Muscle layer of colon (tissue), 2 donors: Measurements from ENCODE around the gene ZNF346.
"Not testable (repeated sequence)": the region's sequence is repeated elsewhere in the genome, so short reads cannot be mapped to it uniquely, and the experiment has no call there.

Source experiments
- H3K27ac ChIP-seq: one replicate; pipeline ENCODE4 v1.7.0; 2013; ENCODE audit warnings: low read depth, mild to moderate bottlenecking, low read length, moderate library complexity
- H3K27me3 ChIP-seq, 2 donors: one replicate each; pipeline ENCODE4 v1.7.0; 2013; ENCODE audit warnings: low read length in 2 of 2, mild to moderate bottlenecking in 2 of 2; ENCODE audit not compliant: insufficient read depth in 2 of 2, control insufficient read depth in 1 of 2
- H3K36me3 ChIP-seq: one replicate; pipeline ENCODE4 v1.7.0; 2013; ENCODE audit warnings: mild to moderate bottlenecking, low read length; ENCODE audit not compliant: insufficient read depth
- H3K4me1 ChIP-seq: one replicate; pipeline ENCODE4 v1.7.0; 2013; ENCODE audit warnings: mild to moderate bottlenecking, low read length; ENCODE audit not compliant: insufficient read depth
- H3K4me3 ChIP-seq, 2 donors: one replicate each; pipeline ENCODE4 v1.7.0; 2013; ENCODE audit warnings: low read length in 2 of 2, low read depth in 1 of 2, mild to moderate bottlenecking in 1 of 2, moderate library complexity in 1 of 2
- H3K9ac ChIP-seq: one replicate; pipeline ENCODE4 v1.7.0; 2013; ENCODE audit warnings: low read length
- H3K9me3 ChIP-seq: one replicate; pipeline ENCODE4 v1.7.0; 2013; ENCODE audit warnings: mild to moderate bottlenecking, low read length
- donor health status: abdominal sarcoma.
- donor health status: Adenocarcinoma of cecum.

ZNF346 gene

DNA sequence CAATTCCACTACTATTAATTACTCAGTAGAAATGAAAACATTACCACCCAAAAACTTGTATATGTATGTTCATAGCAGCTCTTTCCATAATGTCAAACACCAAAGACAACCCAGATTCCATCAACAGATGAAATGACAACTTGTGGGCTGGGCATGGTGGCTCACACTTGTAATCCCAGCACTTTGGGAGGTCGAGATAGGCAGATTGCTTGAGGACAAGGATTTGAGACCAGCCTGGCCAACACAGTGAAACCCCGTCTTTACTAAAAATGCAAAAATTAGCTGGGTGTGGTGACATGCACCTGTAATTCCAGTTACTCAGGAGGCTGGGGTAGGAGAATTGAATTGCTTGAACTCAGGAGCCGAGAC lies 27.4 kb upstream of the ZNF346 start:
- Histone ChIP-seq H3K27ac (no peak overlapping the region), H3K36me3 (no peaks in the 10 kb centered on the region), H3K4me1 (peaks cover 8% of the 10 kb centered on the region), H3K9me3 (no peaks in the 10 kb centered on the region), H3K9ac (no peak overlapping the region), H3K4me3 (no peak overlapping the region), H3K27me3 (no peaks in the 10 kb centered on the region)

DNA sequence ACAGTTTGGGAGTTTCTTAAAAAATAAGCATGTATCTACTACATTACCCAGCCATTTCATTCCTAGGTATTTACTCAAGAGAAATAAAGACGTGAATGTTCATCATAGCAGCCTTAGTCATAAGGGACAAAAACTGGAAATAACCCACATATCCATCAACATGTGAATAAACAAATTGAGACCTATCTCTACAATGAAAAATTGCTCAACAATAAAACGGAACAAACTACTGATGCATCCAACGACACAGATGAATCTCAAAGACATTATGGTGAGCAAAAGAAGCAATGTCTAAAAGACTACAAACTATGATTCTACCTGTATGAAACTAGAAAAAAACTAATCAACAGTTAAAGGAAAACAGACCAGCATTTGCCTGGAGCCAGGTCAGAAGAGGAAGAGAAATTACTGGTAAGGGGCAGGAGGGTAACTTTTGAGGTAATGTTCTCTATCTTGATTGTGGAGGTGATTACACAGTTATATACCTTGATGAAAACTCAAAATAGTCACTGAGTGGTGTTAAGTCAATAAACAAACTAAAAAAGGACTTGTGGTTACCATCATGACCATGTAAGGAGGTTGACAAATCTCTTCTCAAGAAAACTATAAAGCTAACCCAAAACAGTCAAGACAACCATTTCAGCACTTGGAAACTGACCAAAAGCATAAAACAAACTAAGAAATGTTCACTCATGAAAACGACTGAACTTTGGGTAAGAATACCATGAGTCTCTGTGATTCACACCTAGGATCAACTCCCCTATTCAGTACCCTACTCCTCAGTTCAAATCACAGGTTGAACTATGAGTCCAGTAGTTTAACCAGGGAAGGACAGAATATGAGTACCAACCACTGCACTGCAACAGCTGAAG lies 26.4 kb upstream of the ZNF346 start:
- Histone ChIP-seq H3K27ac (no peak overlapping the region), H3K27me3 (no peaks in the 10 kb centered on the region), H3K36me3 (no peaks in the 10 kb centered on the region), H3K4me1 (peaks cover 8% of the 10 kb centered on the region), H3K4me3 (no peak overlapping the region), H3K9ac (no peak overlapping the region), H3K9me3 (no peaks in the 10 kb centered on the region)

DNA sequence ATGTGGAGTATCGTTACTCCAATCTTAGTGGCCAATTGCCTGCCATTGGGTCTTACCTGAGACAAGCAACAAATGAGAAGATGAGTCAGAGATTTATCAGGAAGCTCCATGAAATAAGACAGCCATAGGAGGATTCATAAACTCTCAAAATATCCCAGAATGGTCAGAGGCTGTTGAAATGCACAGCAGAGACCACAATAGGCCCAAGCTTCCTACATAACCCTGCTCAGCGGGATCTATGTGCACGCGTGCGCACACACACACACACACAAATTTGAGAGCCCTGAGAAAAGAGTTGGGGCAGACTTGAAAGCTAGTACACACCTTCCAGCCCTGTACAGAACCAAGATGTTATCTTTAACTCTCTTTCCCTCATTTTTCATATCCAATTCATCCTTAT lies 25.7 kb upstream of the ZNF346 start:
- Histone ChIP-seq H3K4me1 (peaks cover 8% of the 10 kb centered on the region), H3K27me3 (no peaks in the 10 kb centered on the region), H3K4me3 (no peak overlapping the region), H3K9ac (no peak overlapping the region), H3K27ac (no peak overlapping the region), H3K9me3 (no peaks in the 10 kb centered on the region), H3K36me3 (no peaks in the 10 kb centered on the region)

DNA sequence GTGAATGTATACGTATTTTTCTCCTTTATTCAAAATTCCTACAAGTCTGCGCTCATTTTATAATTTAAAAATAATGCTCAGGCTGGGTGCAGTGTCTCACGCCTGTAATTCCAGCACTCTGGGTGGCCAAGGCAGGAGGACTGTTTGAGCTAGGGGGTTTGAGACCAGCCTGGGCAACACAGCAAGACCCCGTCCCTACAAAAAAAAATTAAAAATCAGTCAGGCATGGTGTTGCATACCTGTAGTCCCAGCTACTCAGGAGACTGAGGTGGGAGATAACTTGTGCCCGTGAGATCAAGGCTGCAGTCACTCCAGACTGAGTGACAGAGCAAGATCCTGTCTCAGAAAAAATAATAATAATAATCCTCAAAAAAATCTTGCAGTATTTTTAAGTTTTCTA lies 23.7 kb upstream of the ZNF346 start:
- Histone ChIP-seq H3K9ac (no peak overlapping the region), H3K4me1 (peaks cover 12% of the 10 kb centered on the region), H3K9me3 (no peaks in the 10 kb centered on the region), H3K27ac (no peak overlapping the region), H3K36me3 (no peaks in the 10 kb centered on the region), H3K4me3 (no peak overlapping the region), H3K27me3 (no peaks in the 10 kb centered on the region)

DNA sequence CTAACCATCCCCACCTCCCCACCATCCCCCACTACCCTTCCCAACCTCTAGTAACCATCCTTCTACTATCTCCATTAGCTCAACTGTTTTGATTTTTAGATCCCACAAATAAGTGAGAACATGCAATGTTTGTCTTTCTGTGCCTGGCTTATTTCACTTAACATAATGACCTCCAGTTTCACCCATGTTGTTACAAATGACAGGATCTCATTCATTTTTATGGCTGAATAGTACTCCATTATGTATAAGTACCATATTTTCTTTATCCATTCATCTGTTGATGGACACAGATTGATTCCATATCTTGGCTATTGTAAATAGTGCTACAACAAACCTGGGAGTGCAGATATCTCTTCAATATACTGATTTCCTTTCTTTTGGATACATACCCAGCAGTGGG lies 23.0 kb upstream of the ZNF346 start:
- not testable (repeated sequence) for H3K36me3 ChIP-seq, H3K27me3 ChIP-seq, H3K9me3 ChIP-seq, H3K9ac ChIP-seq, H3K4me3 ChIP-seq, H3K27ac ChIP-seq
- H3K4me1 ChIP-seq, result peaks cover 19% of the 10 kb centered on the region

DNA sequence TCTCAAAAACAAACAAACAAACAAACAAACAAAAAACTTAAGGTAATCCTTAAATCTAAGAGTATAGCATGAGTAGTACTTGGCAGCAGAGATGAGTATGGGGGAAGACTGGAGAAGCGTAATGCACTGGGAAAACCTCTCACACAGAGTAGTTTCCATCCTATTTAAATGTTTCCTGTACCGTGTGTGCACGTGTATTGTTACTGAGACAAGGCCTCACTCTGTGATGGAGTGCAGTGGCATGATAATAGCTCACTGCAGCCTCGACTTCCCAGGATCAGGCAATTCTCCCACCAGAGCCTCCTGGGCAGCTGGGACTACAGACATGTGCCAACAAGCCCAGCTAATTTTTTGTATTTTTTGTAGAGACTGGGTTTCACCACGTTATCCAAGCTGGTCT lies 18.8 kb upstream of the ZNF346 start:
- Histone ChIP-seq H3K27me3 (no peaks in the 10 kb centered on the region), H3K9ac (no peak overlapping the region), H3K4me1 (peaks cover 22% of the 10 kb centered on the region), H3K36me3 (no peaks in the 10 kb centered on the region), H3K27ac (no peak overlapping the region), H3K9me3 (no peaks in the 10 kb centered on the region), H3K4me3 (no peak overlapping the region)

DNA sequence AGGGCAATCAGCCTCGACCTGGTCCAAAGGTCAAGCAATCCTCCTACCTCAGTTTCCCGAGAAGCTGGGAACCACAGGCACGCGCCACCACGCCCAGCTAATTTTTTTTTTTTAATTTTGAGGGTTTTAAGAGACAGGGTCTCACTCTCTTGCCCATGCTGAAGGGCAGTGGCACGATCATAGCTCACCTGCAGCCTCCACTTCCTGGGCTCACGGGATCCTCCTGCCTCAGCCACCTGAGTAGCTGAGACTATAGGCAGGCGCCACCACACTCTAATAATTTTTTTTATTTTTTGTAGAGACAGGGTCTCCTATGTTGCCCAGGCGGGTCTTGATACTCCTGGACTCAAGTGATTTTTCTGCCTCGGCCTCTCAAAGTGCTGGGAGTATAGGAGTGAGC lies 17.5 kb upstream of the ZNF346 start:
- no peaks in the 10 kb centered on the region for H3K36me3 ChIP-seq
- H3K9me3 ChIP-seq, result no peaks in the 10 kb centered on the region
- H3K27ac ChIP-seq, result no peak overlapping the region
- H3K27me3 ChIP-seq, result no peaks in the 10 kb centered on the region
- peaks cover 22% of the 10 kb centered on the region for H3K4me1 ChIP-seq
- peak overlapping the region in 1 of 2 donors; percentile 81 for H3K4me3 ChIP-seq
- peak overlapping the region; percentile 68 for H3K9ac ChIP-seq

DNA sequence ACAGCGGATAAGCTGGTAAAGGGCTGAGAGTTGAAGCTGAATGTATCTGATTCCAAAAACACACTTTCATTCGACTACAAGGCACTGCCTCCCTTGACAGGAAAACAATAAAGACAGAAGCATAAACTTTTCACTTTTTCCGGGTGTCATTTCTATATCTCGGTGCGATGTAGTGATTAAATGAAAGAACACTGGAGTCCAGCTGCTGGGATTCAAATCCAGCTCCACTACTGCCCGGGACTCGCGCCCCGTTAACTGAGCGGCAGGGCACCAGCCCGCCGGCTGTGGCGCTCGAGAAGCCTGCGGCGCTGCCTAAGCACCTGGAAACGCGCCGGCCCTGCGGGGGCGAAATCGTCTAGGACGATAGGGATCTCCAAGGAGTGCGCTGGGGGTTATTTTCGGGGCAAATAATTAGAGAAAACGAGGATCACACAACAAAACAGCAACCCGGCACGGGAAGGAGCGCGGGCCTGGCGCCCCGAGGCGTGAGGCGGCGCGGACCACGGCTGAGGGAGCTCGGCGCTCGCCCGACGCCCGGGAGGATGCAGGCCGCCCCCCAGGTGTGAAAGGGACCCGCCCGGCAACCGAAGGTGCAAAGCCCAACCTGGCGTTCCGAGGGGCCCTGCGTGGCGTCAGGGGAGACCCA lies 16.8 kb upstream of the ZNF346 start:
- no peaks in the 10 kb centered on the region for H3K27me3 ChIP-seq
- no peaks in the 10 kb centered on the region for H3K9me3 ChIP-seq
- peak overlapping the region; percentile 99 for H3K27ac ChIP-seq
- H3K9ac ChIP-seq, result peak overlapping the region; percentile 68
- peak overlapping the region; percentile 81 to 100 for H3K4me3 ChIP-seq
- H3K36me3 ChIP-seq, result no peaks in the 10 kb centered on the region
- peaks cover 22% of the 10 kb centered on the region for H3K4me1 ChIP-seq

DNA sequence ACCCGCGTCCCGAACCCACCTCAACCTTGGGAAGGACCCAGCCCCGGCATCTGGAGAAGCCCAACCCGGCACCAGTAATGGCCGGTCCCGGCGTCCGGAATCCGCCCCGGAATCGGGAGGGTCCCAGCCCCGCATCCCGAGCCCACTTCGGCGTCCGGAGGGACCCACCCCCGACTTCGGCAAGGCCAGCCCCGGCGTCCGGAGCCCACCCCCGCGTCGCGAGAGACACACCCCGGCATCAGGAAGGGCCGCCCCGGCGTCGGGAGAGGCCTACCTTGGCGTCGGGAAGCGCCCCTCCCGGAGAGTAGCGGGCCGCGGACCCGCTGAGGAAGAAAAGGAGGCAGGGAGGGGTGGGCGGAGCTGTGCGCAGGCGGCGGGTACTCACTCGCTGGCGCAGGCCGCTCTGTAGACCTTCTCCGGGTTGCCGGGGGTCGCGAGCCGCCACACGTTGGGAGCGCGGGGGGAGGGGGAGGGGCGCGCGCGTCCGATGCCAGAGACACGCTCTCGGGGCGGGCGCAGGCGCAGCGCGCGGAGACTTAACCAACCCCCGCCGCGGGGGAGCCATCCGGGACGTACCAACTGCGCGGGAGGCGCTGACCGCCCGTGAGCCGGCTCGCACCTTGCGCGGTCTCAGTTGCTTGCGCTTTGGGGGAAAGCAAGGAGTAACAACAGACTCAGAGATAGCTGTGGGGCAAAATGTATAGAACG lies 16.1 kb upstream of the ZNF346 start, which contains the start of gene UIMC1:
UIMC1 (minus strand) TSS at position 515 of the 708 bp plus-strand sequence. CDS start 24,164 bp downstream, outside the sequence.
- H3K9ac ChIP-seq, result peak within 1 kb of the TSS; percentile 68
- H3K27me3 ChIP-seq, result no peaks in the 10 kb centered on the region
- no peaks in the 10 kb centered on the region for H3K9me3 ChIP-seq
- H3K4me3 ChIP-seq, result peak within 1 kb of the TSS; percentile 81 to 100
- no peaks in the 10 kb centered on the region for H3K36me3 ChIP-seq
- peaks cover 22% of the 10 kb centered on the region for H3K4me1 ChIP-seq
- H3K27ac ChIP-seq, result peak within 1 kb of the TSS; percentile 99

DNA sequence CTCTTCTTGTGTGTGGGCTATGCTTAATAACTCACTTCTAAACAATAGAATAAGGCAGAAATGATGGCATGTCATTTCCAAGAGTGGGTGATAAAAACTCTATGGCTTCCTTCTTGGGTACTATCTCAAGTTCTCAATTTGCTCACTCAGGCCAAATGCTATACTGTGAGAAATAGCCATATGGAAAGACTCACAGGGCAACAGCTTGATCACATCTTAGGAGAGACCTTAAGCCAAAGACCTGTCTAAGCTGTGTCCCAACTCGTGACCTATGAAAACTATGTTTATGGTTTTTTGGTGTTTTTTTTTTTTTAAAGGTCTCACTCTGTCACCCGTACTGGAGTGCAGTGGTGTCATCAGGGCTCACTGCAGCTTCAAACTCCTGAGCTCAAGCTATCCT lies 13.8 kb upstream of the ZNF346 start:
- Histone ChIP-seq H3K27ac (no peak overlapping the region), H3K9ac (no peak overlapping the region), H3K4me1 (peaks cover 27% of the 10 kb centered on the region), H3K27me3 (no peaks in the 10 kb centered on the region), H3K9me3 (no peaks in the 10 kb centered on the region), H3K36me3 (no peaks in the 10 kb centered on the region), H3K4me3 (no peak overlapping the region)

DNA sequence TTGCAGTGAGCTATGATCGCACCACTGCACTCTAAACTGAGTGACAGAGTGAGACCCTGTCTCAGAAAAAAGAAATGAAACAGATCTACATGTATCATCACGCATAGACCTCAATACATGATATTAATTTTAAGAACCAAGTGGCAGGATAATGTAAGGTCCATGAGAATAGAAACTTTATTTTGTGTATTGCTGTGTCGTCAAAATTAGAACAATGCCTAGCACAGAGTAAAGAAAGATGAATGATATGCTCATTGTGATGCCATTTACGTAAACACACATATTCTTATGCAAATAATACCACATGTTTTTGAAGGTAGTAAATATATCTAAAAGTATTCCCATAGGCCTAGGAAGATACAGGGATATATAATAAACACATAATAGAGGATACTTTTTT lies 12.3 kb upstream of the ZNF346 start:
- Histone ChIP-seq H3K9me3 (no peaks in the 10 kb centered on the region), H3K27ac (no peak overlapping the region)

More for the DNA sequence above, 12.3 kb upstream of the ZNF346 start:
- no peak overlapping the region for H3K9ac ChIP-seq
- no peaks in the 10 kb centered on the region for H3K36me3 ChIP-seq
- no peak overlapping the region for H3K4me3 ChIP-seq
- peaks cover 18% of the 10 kb centered on the region for H3K4me1 ChIP-seq
- H3K27me3 ChIP-seq, result no peaks in the 10 kb centered on the region
